ENCODE results near the gene NEGR1.
A peak's percentile ranks its signal among the peaks of the same experiment; 100 is the strongest.

The NEGR1 gene

GRCh38 chr1:72230746-72231145 lies 51.6 kb downstream of the NEGR1 start:
- Histone ChIP-seq H3K36me3 (ENCODE audit: insufficient read depth, low read length) (no peaks in the 10 kb centered on the region), H3K9ac (ENCODE audit: low read depth, low read length) (no peak overlapping the region), H3K9me3 (replicated peaks; ENCODE audit: low read length) (no peaks in the 10 kb centered on the region)

GRCh38 chr1:72229893-72230292 lies 52.4 kb downstream of the NEGR1 start:
- no peaks in the 10 kb centered on the region for H3K27me3 ChIP-seq (ENCODE audit: control insufficient read depth, insufficient read depth, low read length)

More at GRCh38 chr1:72230746-72231145, 51.6 kb downstream of the NEGR1 start:
- no peak overlapping the region for H3K4me3 ChIP-seq (ENCODE audit: low read length)
- peaks cover 27% of the 10 kb centered on the region for H3K4me1 ChIP-seq (ENCODE audit: control insufficient read depth, insufficient read depth, low read length)
- peak overlapping the region; percentile 11 for H3K4me2 ChIP-seq (ENCODE audit: low read length)
- H3K27me3 ChIP-seq (ENCODE audit: control insufficient read depth, insufficient read depth, low read length) = no peaks in the 10 kb centered on the region

GRCh38 chr1:72227667-72228066 lies 54.7 kb downstream of the NEGR1 start:
- H3K4me1 ChIP-seq (ENCODE audit: control insufficient read depth, insufficient read depth, low read length) = peaks cover 27% of the 10 kb centered on the region
- H3K9me3 ChIP-seq (replicated peaks; ENCODE audit: low read length) = no peaks in the 10 kb centered on the region
- H3K4me3 ChIP-seq (ENCODE audit: low read length) = no peak overlapping the region
- no peaks in the 10 kb centered on the region for H3K36me3 ChIP-seq (ENCODE audit: insufficient read depth, low read length)
- H3K9ac ChIP-seq (ENCODE audit: low read depth, low read length) = no peak overlapping the region
- no peak overlapping the region for H3K4me2 ChIP-seq (ENCODE audit: low read length)
- no peaks in the 10 kb centered on the region for H3K27me3 ChIP-seq (ENCODE audit: control insufficient read depth, insufficient read depth, low read length)

More at GRCh38 chr1:72229893-72230292, 52.4 kb downstream of the NEGR1 start:
- Histone ChIP-seq H3K9me3 (replicated peaks; ENCODE audit: low read length) (no peaks in the 10 kb centered on the region), H3K4me1 (ENCODE audit: control insufficient read depth, insufficient read depth, low read length) (peaks cover 27% of the 10 kb centered on the region), H3K9ac (ENCODE audit: low read depth, low read length) (no peak overlapping the region), H3K4me3 (ENCODE audit: low read length) (no peak overlapping the region), H3K36me3 (ENCODE audit: insufficient read depth, low read length) (no peaks in the 10 kb centered on the region), H3K4me2 (ENCODE audit: low read length) (no peak overlapping the region)

- H3K27me3 ChIP-seq (ENCODE audit: control insufficient read depth, insufficient read depth, low read length) = no peaks in the 10 kb centered on the region
- no peaks in the 10 kb centered on the region for H3K36me3 ChIP-seq (ENCODE audit: insufficient read depth, low read length)
- no peaks in the 10 kb centered on the region for H3K9me3 ChIP-seq (replicated peaks; ENCODE audit: low read length)
- no peak overlapping the region for H3K9ac ChIP-seq (ENCODE audit: low read depth, low read length)
- peaks cover 12% of the 10 kb centered on the region for H3K4me1 ChIP-seq (ENCODE audit: control insufficient read depth, insufficient read depth, low read length)
- H3K4me2 ChIP-seq (ENCODE audit: low read length) = no peak overlapping the region
- no peak overlapping the region for H3K4me3 ChIP-seq (ENCODE audit: low read length)
These were observed 57.8 kb downstream of the NEGR1 start for GRCh38 chr1:72224506-72224905.

GRCh38 chr1:72221811-72222210 lies 60.5 kb downstream of the NEGR1 start:
- Histone ChIP-seq H3K36me3 (ENCODE audit: insufficient read depth, low read length) (no peaks in the 10 kb centered on the region), H3K4me1 (ENCODE audit: control insufficient read depth, insufficient read depth, low read length) (peaks cover 10% of the 10 kb centered on the region), H3K9ac (ENCODE audit: low read depth, low read length) (no peak overlapping the region), H3K9me3 (replicated peaks; ENCODE audit: low read length) (no peaks in the 10 kb centered on the region), H3K4me3 (ENCODE audit: low read length) (no peak overlapping the region), H3K27me3 (ENCODE audit: control insufficient read depth, insufficient read depth, low read length) (no peaks in the 10 kb centered on the region), H3K4me2 (ENCODE audit: low read length) (no peak overlapping the region)

- H3K4me1 ChIP-seq (ENCODE audit: control insufficient read depth, insufficient read depth, low read length) = peaks cover 10% of the 10 kb centered on the region
- H3K9me3 ChIP-seq (replicated peaks; ENCODE audit: low read length) = no peaks in the 10 kb centered on the region
- H3K36me3 ChIP-seq (ENCODE audit: insufficient read depth, low read length) = no peaks in the 10 kb centered on the region
- H3K9ac ChIP-seq (ENCODE audit: low read depth, low read length) = no peak overlapping the region
- H3K4me2 ChIP-seq (ENCODE audit: low read length) = no peak overlapping the region
- no peak overlapping the region for H3K4me3 ChIP-seq (ENCODE audit: low read length)
- H3K27me3 ChIP-seq (ENCODE audit: control insufficient read depth, insufficient read depth, low read length) = no peaks in the 10 kb centered on the region
These were observed 64.1 kb downstream of the NEGR1 start for GRCh38 chr1:72218141-72218739.

- Histone ChIP-seq H3K4me1 (ENCODE audit: control insufficient read depth, insufficient read depth, low read length) (peaks cover 4% of the 10 kb centered on the region), H3K4me2 (ENCODE audit: low read length) (no peak overlapping the region), H3K27me3 (ENCODE audit: control insufficient read depth, insufficient read depth, low read length) (no peaks in the 10 kb centered on the region), H3K9ac (ENCODE audit: low read depth, low read length) (no peak overlapping the region), H3K4me3 (ENCODE audit: low read length) (no peak overlapping the region), H3K9me3 (replicated peaks; ENCODE audit: low read length) (no peaks in the 10 kb centered on the region), H3K36me3 (ENCODE audit: insufficient read depth, low read length) (no peaks in the 10 kb centered on the region)
These were observed 75.3 kb downstream of the NEGR1 start for GRCh38 chr1:72207059-72207458.

GRCh38 chr1:72202761-72203160 lies 79.6 kb downstream of the NEGR1 start:
- Histone ChIP-seq H3K4me1 (ENCODE audit: control insufficient read depth, insufficient read depth, low read length) (peaks cover 8% of the 10 kb centered on the region), H3K9ac (ENCODE audit: low read depth, low read length) (no peak overlapping the region), H3K4me3 (ENCODE audit: low read length) (no peak overlapping the region), H3K4me2 (ENCODE audit: low read length) (no peak overlapping the region), H3K36me3 (ENCODE audit: insufficient read depth, low read length) (no peaks in the 10 kb centered on the region), H3K9me3 (replicated peaks; ENCODE audit: low read length) (peaks cover 4% of the 10 kb centered on the region), H3K27me3 (ENCODE audit: control insufficient read depth, insufficient read depth, low read length) (no peaks in the 10 kb centered on the region)

GRCh38 chr1:72197786-72198185 lies 84.6 kb downstream of the NEGR1 start:
- Histone ChIP-seq H3K4me1 (ENCODE audit: control insufficient read depth, insufficient read depth, low read length) (peaks cover 4% of the 10 kb centered on the region), H3K36me3 (ENCODE audit: insufficient read depth, low read length) (no peaks in the 10 kb centered on the region), H3K9ac (ENCODE audit: low read depth, low read length) (no peak overlapping the region), H3K9me3 (replicated peaks; ENCODE audit: low read length) (peaks cover 4% of the 10 kb centered on the region), H3K27me3 (ENCODE audit: control insufficient read depth, insufficient read depth, low read length) (no peaks in the 10 kb centered on the region), H3K4me3 (ENCODE audit: low read length) (no peak overlapping the region), H3K4me2 (ENCODE audit: low read length) (no peak overlapping the region)

- peaks cover 12% of the 10 kb centered on the region for H3K4me1 ChIP-seq (ENCODE audit: control insufficient read depth, insufficient read depth, low read length)
- H3K4me3 ChIP-seq (ENCODE audit: low read length) = no peak overlapping the region
- H3K4me2 ChIP-seq (ENCODE audit: low read length) = no peak overlapping the region
- H3K27me3 ChIP-seq (ENCODE audit: control insufficient read depth, insufficient read depth, low read length) = no peaks in the 10 kb centered on the region
- no peaks in the 10 kb centered on the region for H3K36me3 ChIP-seq (ENCODE audit: insufficient read depth, low read length)
- no peaks in the 10 kb centered on the region for H3K9me3 ChIP-seq (replicated peaks; ENCODE audit: low read length)
- H3K9ac ChIP-seq (ENCODE audit: low read depth, low read length) = no peak overlapping the region
These were observed 95.5 kb downstream of the NEGR1 start for GRCh38 chr1:72186733-72187307.

- Histone ChIP-seq H3K27me3 (ENCODE audit: control insufficient read depth, insufficient read depth, low read length) (no peaks in the 10 kb centered on the region), H3K4me1 (ENCODE audit: control insufficient read depth, insufficient read depth, low read length) (peaks cover 12% of the 10 kb centered on the region), H3K4me3 (ENCODE audit: low read length) (no peak overlapping the region), H3K9ac (ENCODE audit: low read depth, low read length) (no peak overlapping the region), H3K36me3 (ENCODE audit: insufficient read depth, low read length) (no peaks in the 10 kb centered on the region), H3K4me2 (ENCODE audit: low read length) (no peak overlapping the region), H3K9me3 (replicated peaks; ENCODE audit: low read length) (no peaks in the 10 kb centered on the region)
These were observed 98.1 kb downstream of the NEGR1 start for GRCh38 chr1:72184099-72184701.

- H3K9ac ChIP-seq (ENCODE audit: low read depth, low read length) = no peak overlapping the region
These were observed 99.5 kb downstream of the NEGR1 start for GRCh38 chr1:72182859-72183258.

More at GRCh38 chr1:72182859-72183258, 99.5 kb downstream of the NEGR1 start:
- H3K36me3 ChIP-seq (ENCODE audit: insufficient read depth, low read length) = no peaks in the 10 kb centered on the region
- peaks cover 21% of the 10 kb centered on the region for H3K4me1 ChIP-seq (ENCODE audit: control insufficient read depth, insufficient read depth, low read length)
- no peaks in the 10 kb centered on the region for H3K27me3 ChIP-seq (ENCODE audit: control insufficient read depth, insufficient read depth, low read length)
- no peaks in the 10 kb centered on the region for H3K9me3 ChIP-seq (replicated peaks; ENCODE audit: low read length)
- H3K4me3 ChIP-seq (ENCODE audit: low read length) = no peak overlapping the region
- H3K4me2 ChIP-seq (ENCODE audit: low read length) = no peak overlapping the region
